HG02884 (cell line): ENCODE data around the gene NPAS2.

Experiments used
- ATAC-seq: cut with Tn5 transposase; IDR thresholded peaks from one replicate; pipeline ENCODE4 v1.9.1; 2021; ENCODE audit warnings: mild to moderate bottlenecking, moderate library complexity; ENCODE audit not compliant: unreplicated experiment

NPAS2 gene

GRCh38 chr2:100962366-100963025, 142.6 kb downstream of the NPAS2 start:
- no peak for ATAC-seq

GRCh38 chr2:100963026-100963375, 143.1 kb downstream of the NPAS2 start:
- no peak for ATAC-seq

GRCh38 chr2:100964222-100964621, 144.3 kb downstream of the NPAS2 start:
- no peak for ATAC-seq

DNA sequence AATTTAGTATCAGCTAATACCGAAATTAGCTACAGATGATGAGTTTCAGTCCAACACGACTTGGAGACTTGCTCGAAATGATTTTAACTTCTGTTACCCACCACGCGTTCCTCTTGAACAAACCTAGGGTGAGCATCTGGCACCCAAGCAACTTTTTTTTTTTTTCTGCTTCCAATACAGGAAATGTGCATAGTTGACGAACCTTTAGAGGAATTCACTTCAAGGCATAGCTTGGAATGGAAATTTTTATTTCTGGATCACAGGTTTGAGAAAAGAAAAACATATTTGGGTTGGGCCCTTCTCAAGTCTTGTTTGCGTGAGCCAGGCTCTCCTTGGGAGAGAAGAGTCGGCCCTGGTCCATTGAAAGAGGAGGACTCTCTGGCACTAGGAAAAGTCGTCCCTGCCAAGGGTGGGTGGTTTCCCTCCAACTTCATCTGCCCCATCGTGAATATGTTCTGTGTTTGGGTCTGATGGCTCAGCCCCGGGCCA, 144.8 kb downstream of the NPAS2 start:
- ATAC-seq = no peak

GRCh38 chr2:100965596-100965995, 145.7 kb downstream of the NPAS2 start:
- ATAC-seq = no peak

GRCh38 chr2:100967716-100968115, 147.8 kb downstream of the NPAS2 start:
- ATAC-seq = no peak

- no peak for ATAC-seq
Measured at GRCh38 chr2:100968146-100969145, 148.5 kb downstream of the NPAS2 start.

DNA sequence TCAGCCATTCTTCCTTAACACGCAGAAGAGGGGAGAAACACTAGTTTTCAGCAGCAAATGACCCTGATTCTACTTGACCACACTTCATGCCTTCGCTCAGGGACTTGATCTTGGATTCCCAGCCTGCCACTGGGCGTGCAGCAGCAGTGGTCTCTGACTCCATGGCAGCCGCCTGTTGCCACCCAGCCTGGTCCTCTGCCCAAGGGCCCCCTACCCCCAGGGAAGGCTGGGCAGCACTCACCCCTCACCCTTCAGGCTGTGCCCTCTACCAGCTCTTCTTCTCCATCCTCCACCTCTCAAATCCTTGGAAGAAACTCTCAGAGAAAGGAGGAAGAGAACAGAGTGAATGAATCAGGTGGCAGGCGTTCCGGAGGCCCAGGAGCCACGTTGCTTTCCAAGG, 150.1 kb downstream of the NPAS2 start:
- no peak for ATAC-seq

GRCh38 chr2:100971221-100971620, 151.3 kb downstream of the NPAS2 start:
- ATAC-seq = no peak

GRCh38 chr2:100972452-100972851, 152.5 kb downstream of the NPAS2 start:
- no peak for ATAC-seq

DNA sequence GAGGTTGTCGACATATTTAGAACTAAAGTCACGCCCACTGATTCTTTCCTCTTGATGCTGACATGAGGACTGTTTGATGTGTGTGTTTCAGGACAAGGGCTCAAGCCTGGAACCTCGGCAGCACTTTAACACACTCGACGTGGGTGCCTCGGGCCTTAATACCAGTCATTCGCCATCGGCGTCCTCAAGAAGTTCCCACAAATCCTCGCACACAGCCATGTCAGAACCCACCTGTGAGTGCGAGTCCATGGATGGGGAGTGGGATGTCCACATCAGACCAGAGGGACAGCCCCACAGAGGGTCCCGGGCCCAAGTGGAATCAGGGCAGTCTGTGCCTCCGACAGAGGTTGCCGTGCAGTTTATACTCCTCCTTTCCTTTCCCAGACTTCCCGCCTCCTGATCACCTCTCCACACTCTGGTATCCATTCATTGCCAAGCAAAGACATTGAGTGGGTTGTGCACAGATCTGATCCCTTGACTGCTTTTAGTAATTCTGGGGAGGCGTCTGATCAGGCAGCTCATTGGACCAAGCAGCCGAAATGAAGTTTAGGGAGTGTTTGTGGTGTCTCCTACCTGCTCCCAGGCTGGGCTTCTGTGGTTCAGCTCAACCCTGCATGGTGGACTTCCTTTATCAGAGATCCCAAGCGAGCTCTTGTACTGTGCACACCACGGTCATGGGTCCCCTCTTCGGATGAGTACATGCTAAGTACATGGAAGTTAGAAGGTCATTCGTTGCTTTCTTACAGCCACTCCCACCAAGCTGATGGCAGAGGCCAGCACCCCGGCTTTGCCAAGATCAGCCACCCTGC, 155.0 kb downstream of the NPAS2 start:
- no peak for ATAC-seq

DNA sequence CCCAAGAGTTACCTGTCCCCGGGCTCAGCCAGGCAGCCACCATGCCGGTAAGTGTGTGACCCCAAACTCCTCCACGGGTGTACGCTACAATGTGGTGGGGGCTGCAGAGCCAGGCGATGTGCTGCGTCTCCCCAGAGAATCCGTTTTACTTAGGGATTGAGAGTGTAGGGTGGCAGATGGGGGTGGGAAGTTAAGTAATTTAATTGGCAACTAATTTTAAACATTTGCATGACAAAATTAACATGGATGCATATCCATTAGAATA, 155.5 kb downstream of the NPAS2 start:
- ATAC-seq = no peak

- no peak for ATAC-seq
Measured at GRCh38 chr2:100976061-100976460, 156.1 kb downstream of the NPAS2 start.

GRCh38 chr2:100976645-100977391, 156.9 kb downstream of the NPAS2 start:
- peak; percentile 93 for ATAC-seq

DNA sequence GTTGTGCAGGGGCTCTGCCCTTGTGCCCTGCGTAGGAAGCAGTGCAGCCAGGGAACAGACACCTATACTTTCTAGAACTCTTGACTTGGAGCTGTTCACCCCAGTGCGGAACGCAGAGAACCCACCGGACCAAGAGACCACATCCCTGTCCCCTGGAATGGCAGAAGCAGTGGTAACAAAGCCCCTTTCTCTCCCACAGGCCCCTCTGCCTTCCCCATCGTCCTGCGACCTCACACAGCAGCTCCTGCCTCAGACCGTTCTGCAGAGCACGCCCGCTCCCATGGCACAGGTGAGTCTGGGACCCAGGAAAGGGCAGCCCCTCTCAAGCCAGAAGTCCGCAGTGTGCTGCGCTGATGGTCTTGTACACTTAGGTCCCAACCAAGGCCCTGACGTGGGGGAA, 157.6 kb downstream of the NPAS2 start:
- peak; percentile 11 for ATAC-seq

DNA sequence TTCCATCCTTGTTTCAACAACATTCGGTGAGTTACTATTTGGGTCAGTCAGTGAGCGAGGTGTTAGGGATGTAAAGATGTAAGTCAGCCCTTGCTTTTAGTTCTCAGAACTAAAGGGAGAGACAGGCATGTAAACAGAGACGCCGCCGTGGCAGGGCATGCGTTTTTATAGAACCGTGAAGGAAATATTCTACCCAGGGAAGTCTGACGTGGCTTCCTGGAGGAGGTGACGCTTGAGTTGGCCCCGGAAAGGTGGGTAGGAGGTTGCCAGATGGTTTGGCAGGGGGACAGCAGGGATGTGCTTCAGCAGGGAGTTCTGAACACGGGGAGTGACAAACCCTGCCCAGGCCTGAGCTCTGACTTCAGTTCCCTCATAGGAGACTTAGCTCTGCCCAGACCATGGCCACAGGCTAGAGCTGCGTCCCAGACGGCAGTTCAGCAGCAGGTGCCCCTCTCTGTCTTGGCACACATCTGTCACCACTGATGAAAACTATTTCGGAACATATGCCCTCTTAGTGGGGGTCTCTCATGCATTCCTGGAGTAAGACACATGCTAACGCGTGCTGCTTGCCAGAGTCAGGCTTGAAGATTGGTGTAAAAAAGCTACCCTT, 158.7 kb downstream of the NPAS2 start:
- ATAC-seq = no peak

DNA sequence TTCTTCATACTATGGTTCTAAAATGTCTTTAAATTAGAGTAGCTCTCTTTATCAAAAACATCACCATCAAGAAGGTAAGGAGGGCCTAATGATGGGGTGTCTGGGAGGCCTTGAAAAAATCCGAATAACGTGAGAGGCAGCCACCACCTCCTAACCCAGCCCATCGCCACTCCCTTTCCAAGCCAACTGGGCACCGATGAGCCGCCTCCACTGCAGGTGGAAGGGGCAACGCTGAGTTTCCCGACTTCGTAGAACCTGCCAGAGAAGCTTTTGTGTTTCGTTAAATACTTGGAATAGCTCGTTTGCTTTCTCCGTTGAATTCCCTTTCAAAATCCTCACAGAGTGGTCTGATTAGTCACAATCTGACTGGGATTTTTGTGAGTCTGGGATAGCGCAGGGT, 160.1 kb downstream of the NPAS2 start:
- ATAC-seq = no peak

DNA sequence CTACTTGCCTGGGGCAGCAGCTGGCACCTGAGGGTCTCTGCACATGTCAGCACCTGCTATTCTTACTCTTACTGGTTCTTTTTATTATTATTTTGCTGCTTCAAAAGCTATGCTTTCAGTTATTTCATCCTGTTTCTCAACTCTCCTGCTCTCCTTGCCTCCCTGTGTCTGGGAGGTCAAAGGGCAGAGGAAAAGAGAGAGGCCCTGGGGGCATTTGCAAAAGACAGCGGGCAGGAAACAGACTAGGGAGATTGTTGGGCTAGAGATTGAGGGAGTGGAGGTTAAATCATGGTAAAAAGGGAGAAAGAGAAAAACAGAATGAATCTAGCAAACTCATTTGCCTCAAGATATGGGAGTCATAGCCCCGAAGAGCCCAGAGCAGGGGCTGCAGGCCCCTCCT, 161.1 kb downstream of the NPAS2 start:
- ATAC-seq = no peak

DNA sequence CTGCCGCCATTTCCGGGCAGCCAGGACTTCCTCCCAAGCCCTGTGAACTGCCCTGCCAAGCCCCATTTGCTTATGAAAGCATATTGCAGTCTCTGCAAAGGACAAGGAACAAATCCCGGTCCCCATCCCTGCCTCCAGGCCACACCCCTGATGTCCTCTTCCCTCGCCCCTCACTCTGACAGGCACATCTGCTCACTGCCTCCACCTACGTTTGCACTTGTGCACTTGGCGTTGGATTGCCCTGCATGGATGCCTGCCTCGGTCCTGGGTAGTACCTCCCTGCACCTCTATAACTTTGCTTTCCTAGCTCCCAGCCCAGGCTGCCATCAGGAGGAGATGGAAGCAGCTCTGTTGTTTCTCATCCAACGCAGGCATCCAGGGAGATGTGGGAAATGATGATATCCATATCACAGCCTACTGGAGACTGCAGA, 162.5 kb downstream of the NPAS2 start:
- no peak for ATAC-seq

DNA sequence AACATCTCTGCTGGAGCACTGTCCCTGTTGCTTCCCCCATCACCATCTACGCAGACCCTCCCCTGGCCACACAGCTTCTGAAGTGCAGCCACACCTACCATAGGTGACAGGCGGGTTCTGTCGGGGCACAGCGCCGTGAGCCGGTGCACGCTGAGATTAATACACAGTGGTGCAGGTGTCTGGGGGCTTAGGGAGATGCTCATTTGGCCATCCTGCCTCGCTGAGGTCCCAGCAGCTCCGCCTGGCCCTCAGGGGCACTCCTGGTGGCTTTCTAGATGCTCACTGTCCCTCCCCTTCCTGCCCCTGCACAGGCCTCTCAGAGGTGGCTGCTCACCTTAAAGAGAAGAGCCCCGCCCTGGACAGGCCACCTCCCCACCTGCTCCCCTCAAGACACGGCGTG, 163.3 kb downstream of the NPAS2 start:
- no peak for ATAC-seq
